HCT116 (cell line): ENCODE measurements around the gene GLMP. TPM values are rescaled to one million over a fixed set of nuclear protein-coding genes. Genes with fewer than 3 reads are reported as not detected.

Source experiments
- ATAC-seq: fragments of 200-7000 bp; cut with Tn5 transposase; 2 replicates; pipeline ENCODE4 v1.9.1; 2020; ENCODE audit warnings: mild to moderate bottlenecking, moderate library complexity
- BruUV-seq: library from RNA; stranded (reverse); fragments of 400-500 nt; replicated peaks from 2 replicates; lab custom pipeline; 2021; lab: Mats Ljungman, UMichigan
- CTCF ChIA-PET: fragments of 300-600 bp; sonication (Branson Sonifier 250); formaldehyde crosslinking; loops from one replicate; lab custom pipeline; 2021; ENCODE audit warnings: antibody characterized with exemption; lab: Charles Lee
- POLR2A ChIA-PET: fragments of 300-600, 350-600 bp; sonication (Branson Sonifier 250); formaldehyde crosslinking; loops from one replicate; lab custom pipeline; 2021; ENCODE audit warnings: antibody characterized with exemption; lab: Charles Lee
- RAD21 ChIA-PET, 2 experiments: fragments of 300-600 bp; sonication (Branson Sonifier 250); formaldehyde crosslinking; loops; one replicate each; lab custom pipeline; 2023; ENCODE audit warnings: low total read pairs in 2 of 2; ENCODE audit not compliant: uncharacterized antibody in 2 of 2, unreplicated experiment in 2 of 2, low non-redundant PET in 1 of 2; lab: Charles Lee
- DNase-seq: peaks from one replicate; pipeline ENCODE4 v3.0.0-alpha.2; 2010; ENCODE audit warnings: low read depth, low spot score
- H2AFZ ChIP-seq: fragments of 200-600 bp; shearing (Covaris generic), sonication (generic); 2 replicates; pipeline ENCODE4 v1.6.1; 2017; ENCODE audit warnings: low read depth, mixed run types, mixed read lengths, antibody characterized with exemption, low read length; ENCODE audit not compliant: poor library complexity, severe bottlenecking
- H3K27ac ChIP-seq: 2 replicates; pipeline ENCODE4 v1.5.1; 2012; ENCODE audit warnings: low read depth, low read length
- H3K27me3 ChIP-seq: fragments of 200-600 bp; sonication (generic); 2 replicates; pipeline ENCODE4 v1.6.1; 2016; ENCODE audit warnings: mixed run types, low read length, mixed read lengths; ENCODE audit not compliant: insufficient read depth
- H3K36me3 ChIP-seq, 2 experiments: fragments of 200-500 bp in 1 of 2; fragments of 200-600 bp in 1 of 2; sonication (Bioruptor generic) in 1 of 2; sonication (generic) in 1 of 2; 2 replicates each; pipeline versions ENCODE4 v1.5.1 to v1.6.1; 2014 to 2016; ENCODE audit warnings: low read length in 2 of 2, inconsistent platforms in 1 of 2, mixed read lengths in 1 of 2, mixed run types in 1 of 2; ENCODE audit not compliant: insufficient read depth in 2 of 2, control insufficient read depth in 1 of 2
- H3K4me1 ChIP-seq, 2 experiments: fragments of 200-600 bp in 1 of 2; sonication (generic) in 1 of 2; 2 replicates each; pipeline versions ENCODE4 v1.5.1 to v1.6.1; 2012 to 2017; ENCODE audit warnings: low read length in 2 of 2, inconsistent platforms in 1 of 2, mild to moderate bottlenecking in 1 of 2, mixed read lengths in 1 of 2, mixed run types in 1 of 2, moderate library complexity in 1 of 2; ENCODE audit not compliant: insufficient read depth in 2 of 2, control insufficient read depth in 1 of 2
- H3K4me2 ChIP-seq: fragments of 200-600 bp; sonication (generic); 2 replicates; pipeline ENCODE4 v1.6.1; 2017; ENCODE audit warnings: mixed run types, low read length, mixed read lengths
- H3K4me3 ChIP-seq, 2 experiments: fragments of 200-600 bp in 1 of 2; sonication (generic) in 1 of 2; replicated peaks in 1 of 2; 2 replicates each; pipeline ENCODE4 v1.5.1; 2011 to 2016; ENCODE audit warnings: low read length in 2 of 2, control low read depth in 1 of 2, low read depth in 1 of 2, mild to moderate bottlenecking in 1 of 2, mixed read lengths in 1 of 2, mixed run types in 1 of 2
- H3K79me2 ChIP-seq: fragments of 200-600 bp; sonication (generic); 2 replicates; pipeline ENCODE4 v1.6.1; 2017; ENCODE audit warnings: mild to moderate bottlenecking, mixed run types, low read length, moderate library complexity, mixed read lengths; ENCODE audit not compliant: insufficient read depth
- H3K9ac ChIP-seq: fragments of 200-600 bp; sonication (generic); 2 replicates; pipeline ENCODE4 v1.6.1; 2016; ENCODE audit warnings: low read length, mixed read lengths
- H3K9me2 ChIP-seq: fragments of 200-600 bp; sonication (generic), shearing (Covaris generic); 2 replicates; pipeline ENCODE4 v1.6.1; 2017; ENCODE audit warnings: mixed run types, mild to moderate bottlenecking, moderate library complexity; ENCODE audit not compliant: insufficient read depth
- H3K9me3 ChIP-seq, 2 experiments: fragments of 200-500 bp in 1 of 2; fragments of 200-600 bp in 1 of 2; sonication (Bioruptor generic) in 1 of 2; sonication (generic) in 1 of 2; 2 replicates each; pipeline ENCODE4 v1.6.1; 2014 to 2017; ENCODE audit warnings: low read length in 2 of 2, mixed read lengths in 2 of 2, inconsistent platforms in 1 of 2, low read depth in 1 of 2, mild to moderate bottlenecking in 1 of 2, mixed run types in 1 of 2, moderate library complexity in 1 of 2; ENCODE audit not compliant: control insufficient read depth in 1 of 2, insufficient read depth in 1 of 2
- H4K20me1 ChIP-seq: fragments of 200-600 bp; sonication (generic), shearing (Covaris generic); 2 replicates; pipeline ENCODE4 v1.6.1; 2017; ENCODE audit warnings: mixed run types, mild to moderate bottlenecking, moderate library complexity; ENCODE audit not compliant: insufficient read depth
- CEBPB ChIP-seq: IDR thresholded peaks from 2 replicates; pipeline ENCODE4 v1.6.1; 2012; ENCODE audit warnings: low read depth
- EGR1 ChIP-seq: IDR thresholded peaks from 2 replicates; pipeline ENCODE4 v1.6.1; 2012; ENCODE audit warnings: low read depth
- ELF1 ChIP-seq: IDR thresholded peaks from 2 replicates; pipeline ENCODE4 v1.6.1; 2012; ENCODE audit warnings: low read depth, borderline replicate concordance
- EZH2 ChIP-seq: fragments of 200-600 bp; sonication (generic); IDR thresholded peaks from 2 replicates; pipeline ENCODE4 v1.6.1; 2017; ENCODE audit warnings: antibody characterized with exemption, mixed run types
- EZH2phosphoT487 ChIP-seq: fragments of 200-600 bp; IDR thresholded peaks from 2 replicates; pipeline ENCODE4 v1.6.1; 2018; ENCODE audit warnings: antibody characterized with exemption, borderline replicate concordance
- FOSL1 ChIP-seq: IDR thresholded peaks from 2 replicates; pipeline ENCODE4 v1.6.1; 2012; ENCODE audit warnings: low read depth
- MAX ChIP-seq: IDR thresholded peaks from 2 replicates; pipeline ENCODE4 v1.6.1; 2012
- SP1 ChIP-seq: IDR thresholded peaks from 2 replicates; pipeline ENCODE4 v1.6.1; 2012; ENCODE audit warnings: low read depth
- SRF ChIP-seq: IDR thresholded peaks from 2 replicates; pipeline ENCODE4 v1.6.1; 2012; ENCODE audit warnings: low read depth
- TCF7L2 ChIP-seq: IDR thresholded peaks from 2 replicates; pipeline ENCODE4 v1.7.0; 2011; ENCODE audit warnings: borderline replicate concordance, inconsistent platforms; ENCODE audit not compliant: insufficient read depth, insufficient read length; ENCODE audit errors: extremely low read depth
- ZFX ChIP-seq: fragments of 450-650 bp; IDR thresholded peaks from 2 replicates; pipeline ENCODE4 v1.6.1; 2017
- intact Hi-C: fragments of 100-400 bp; cut with micrococcal nuclease; formaldehyde crosslinking; loops from 2 replicates; pipeline ENCODE4 v1.10.0; 2022
- total RNA-seq: library from RNA; stranded (reverse); gene quantifications from one replicate; pipeline ENCODE4 v1.2.1, GENCODE V29; 2021; ENCODE audit not compliant: unreplicated experiment
- TF ChIP-seq, protein P1 (sequence below), 3 experiments: fragments of 200-600 bp in 1 of 3; sonication (generic) in 1 of 3; IDR thresholded peaks in 2 of 3; conservative IDR thresholded peaks in 1 of 3; 2 replicates each; pipeline ENCODE4 v1.5.1; 2012 to 2017; ENCODE audit warnings: low read depth in 2 of 3, low read length in 2 of 3, antibody characterized with exemption in 1 of 3, borderline replicate concordance in 1 of 3, control low read depth in 1 of 3, mild to moderate bottlenecking in 1 of 3, mixed read lengths in 1 of 3, mixed run types in 1 of 3, moderate library complexity in 1 of 3; ENCODE audit not compliant: insufficient read depth in 1 of 3

GLMP gene
- total RNA-seq, 1 experiment from 2014 or later = 27.8 TPM

DNA sequence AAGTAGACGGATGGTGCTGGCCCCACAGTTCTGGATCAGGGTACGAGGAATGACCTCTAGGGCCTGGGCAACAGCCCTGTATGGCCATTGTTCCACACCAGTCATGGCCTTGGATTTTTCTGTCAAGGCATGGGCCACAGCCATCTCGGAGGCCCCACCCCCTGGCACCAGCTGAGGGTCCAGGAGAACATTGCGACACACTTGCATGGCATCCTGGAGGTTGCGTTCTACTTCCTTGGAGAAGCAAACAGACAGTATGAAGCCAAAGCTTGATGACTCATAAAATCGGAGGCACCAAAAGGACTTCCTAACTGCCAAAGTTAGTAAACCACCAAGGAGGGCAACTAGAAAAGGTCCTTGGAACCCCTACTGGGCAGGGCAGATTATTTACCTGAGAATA, 15.5 kb upstream of the GLMP start (continued):
- TF ChIP-seq, protein P1, sequence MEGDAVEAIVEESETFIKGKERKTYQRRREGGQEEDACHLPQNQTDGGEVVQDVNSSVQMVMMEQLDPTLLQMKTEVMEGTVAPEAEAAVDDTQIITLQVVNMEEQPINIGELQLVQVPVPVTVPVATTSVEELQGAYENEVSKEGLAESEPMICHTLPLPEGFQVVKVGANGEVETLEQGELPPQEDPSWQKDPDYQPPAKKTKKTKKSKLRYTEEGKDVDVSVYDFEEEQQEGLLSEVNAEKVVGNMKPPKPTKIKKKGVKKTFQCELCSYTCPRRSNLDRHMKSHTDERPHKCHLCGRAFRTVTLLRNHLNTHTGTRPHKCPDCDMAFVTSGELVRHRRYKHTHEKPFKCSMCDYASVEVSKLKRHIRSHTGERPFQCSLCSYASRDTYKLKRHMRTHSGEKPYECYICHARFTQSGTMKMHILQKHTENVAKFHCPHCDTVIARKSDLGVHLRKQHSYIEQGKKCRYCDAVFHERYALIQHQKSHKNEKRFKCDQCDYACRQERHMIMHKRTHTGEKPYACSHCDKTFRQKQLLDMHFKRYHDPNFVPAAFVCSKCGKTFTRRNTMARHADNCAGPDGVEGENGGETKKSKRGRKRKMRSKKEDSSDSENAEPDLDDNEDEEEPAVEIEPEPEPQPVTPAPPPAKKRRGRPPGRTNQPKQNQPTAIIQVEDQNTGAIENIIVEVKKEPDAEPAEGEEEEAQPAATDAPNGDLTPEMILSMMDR (IDR thresholded peaks at IDR 0.05 in 2 of 3, conservative IDR thresholded peaks at IDR 0.05 in 1 of 3; ENCODE audit: borderline replicate concordance in 1 of 3, insufficient read depth in 1 of 3, low read depth in 2 of 3, low read length in 2 of 3) = no peak
- TF ChIP-seq EGR1 (no peak), SP1 (no peak), FOSL1 (no peak), ZFX (no peak), ELF1 (no peak)

DNA sequence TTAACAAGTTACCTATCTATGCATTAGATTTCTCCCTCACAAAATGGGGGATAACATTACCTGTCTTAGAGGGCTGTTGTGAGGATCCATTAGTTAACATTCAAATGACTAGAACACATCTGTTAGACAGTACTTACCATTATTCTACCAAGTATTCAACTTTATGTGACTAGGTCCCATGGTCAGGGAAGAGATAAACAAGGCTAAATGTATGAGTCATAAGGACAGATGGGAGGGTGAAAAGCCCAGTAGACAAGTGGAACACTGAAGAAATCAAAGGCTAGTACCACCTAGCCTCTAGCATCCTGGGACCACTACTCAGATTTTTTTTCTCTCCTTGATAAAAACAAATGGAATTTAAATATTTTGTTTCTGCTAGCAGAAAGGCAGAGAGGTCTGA, 12.6 kb upstream of the GLMP start:
- no peaks in the 10 kb centered on the region for H3K27me3 ChIP-seq
- DNase-seq = no peak
- TF ChIP-seq TCF7L2 = no peak
- TF ChIP-seq MAX = no peak
- TF ChIP-seq FOSL1 = no peak
- no peak for TF ChIP-seq EZH2phosphoT487
- TF ChIP-seq CEBPB = no peak
- no peak for TF ChIP-seq ELF1
- TF ChIP-seq SRF = no peak
- no peak for TF ChIP-seq EZH2
- TF ChIP-seq, all 23 proteins: peak for 0
- H3K79me2 ChIP-seq = peaks cover 18% of the 10 kb centered on the region
- H4K20me1 ChIP-seq = peaks cover 14% of the 10 kb centered on the region; the same call in 1 of the 2 replicates
- H3K27ac ChIP-seq = no peak overlapping the region
- BruUV-seq = TSS peak; percentile 3
- H3K4me1 ChIP-seq = no peaks in the 10 kb centered on the region
- no peaks in the 10 kb centered on the region for H3K9me2 ChIP-seq
- RAD21 ChIA-PET = no interaction called here
- intact Hi-C loops = no loop called here
- no peaks in the 10 kb centered on the region for H3K9me3 ChIP-seq
- H3K4me3 ChIP-seq = no peak overlapping the region
- ATAC-seq = no peak
- peaks cover 46 to 57% of the 10 kb centered on the region in 2 experiments for H3K36me3 ChIP-seq
- CTCF ChIA-PET = no interaction called here
- H2AFZ ChIP-seq = no peak overlapping the region
- H3K9ac ChIP-seq = no peak overlapping the region
- no peak overlapping the region for H3K4me2 ChIP-seq
- POLR2A ChIA-PET = no interaction called here
